ENCODE data around the gene UNK. TPM values are rescaled to one million over a fixed set of nuclear protein-coding genes. Genes with fewer than 3 reads are reported as not detected.

UNK gene
- total and polyA plus RNA-seq, 2 of the 13 experiments (the other 11 are each of a cell fraction or from before 2014, with no cell fraction given): 31.6 to 33.0 TPM

GRCh38 chr17:75843577-75844529, 59.2 kb downstream of the UNK start, which contains the start of gene UNC13D (continued):
- TF ChIP-seq ZNF281 (CRISPR knock-in tag; IDR thresholded peaks at IDR 0.05; ENCODE audit: borderline replicate concordance) (0 out of 2 replicates have a peak, but pooled peaks have one; percentile 4), CSRNP2 (CRISPR knock-in tag; conservative IDR thresholded peaks at IDR 0.05; ENCODE audit: low read depth) (no peak), ZNF724P (CRISPR knock-in tag; IDR thresholded peaks at IDR 0.05; ENCODE audit: borderline replicate concordance) (peak; percentile 88; the same call in 1 of the 2 replicates), KDM4B (CRISPR knock-in tag; IDR thresholded peaks at IDR 0.05) (0 out of 2 replicates have a peak, but pooled peaks have one; percentile 8), FOXO1 (CRISPR knock-in tag; IDR thresholded peaks at IDR 0.05) (peak; percentile 33; the same call in 1 of the 2 replicates), JARID2 (CRISPR knock-in tag; IDR thresholded peaks at IDR 0.05; ENCODE audit: insufficient replicate concordance) (no peak), IRF1 (CRISPR knock-in tag; IDR thresholded peaks at IDR 0.05; ENCODE audit: low read depth) (no peak), ETV5 (CRISPR knock-in tag; IDR thresholded peaks at IDR 0.05; ENCODE audit: borderline replicate concordance) (peak; percentile 74; the same call in 1 of the 2 replicates), HES4 (CRISPR knock-in tag; IDR thresholded peaks at IDR 0.05; ENCODE audit: borderline replicate concordance) (peak; percentile 13; the same call in 1 of the 2 replicates), ZNF772 (CRISPR knock-in tag; IDR thresholded peaks at IDR 0.05) (peak; percentile 44; the same call in 1 of the 2 replicates), ZFP90 (CRISPR knock-in tag; IDR thresholded peaks at IDR 0.05; ENCODE audit: borderline replicate concordance) (peak; percentile 24; the same call in 1 of the 2 replicates), TAF1 (CRISPR knock-in tag; IDR thresholded peaks at IDR 0.05) (peak; percentile 53; the same call in 1 of the 2 replicates), AGO2 (optimal IDR thresholded peaks at IDR 0.05; ENCODE audit: low read depth, low read length) (peak; percentile 51), ATAD3A (CRISPR knock-in tag; IDR thresholded peaks at IDR 0.05) (peak; percentile 45; the same call in 1 of the 2 replicates), SP2 (CRISPR knock-in tag; IDR thresholded peaks at IDR 0.05) (peak; percentile 41)
- TF ChIP-seq, protein P1, sequence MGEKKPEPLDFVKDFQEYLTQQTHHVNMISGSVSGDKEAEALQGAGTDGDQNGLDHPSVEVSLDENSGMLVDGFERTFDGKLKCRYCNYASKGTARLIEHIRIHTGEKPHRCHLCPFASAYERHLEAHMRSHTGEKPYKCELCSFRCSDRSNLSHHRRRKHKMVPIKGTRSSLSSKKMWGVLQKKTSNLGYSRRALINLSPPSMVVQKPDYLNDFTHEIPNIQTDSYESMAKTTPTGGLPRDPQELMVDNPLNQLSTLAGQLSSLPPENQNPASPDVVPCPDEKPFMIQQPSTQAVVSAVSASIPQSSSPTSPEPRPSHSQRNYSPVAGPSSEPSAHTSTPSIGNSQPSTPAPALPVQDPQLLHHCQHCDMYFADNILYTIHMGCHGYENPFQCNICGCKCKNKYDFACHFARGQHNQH (CRISPR knock-in tag; IDR thresholded peaks at IDR 0.05): no peak
- TF ChIP-seq, protein P2, sequence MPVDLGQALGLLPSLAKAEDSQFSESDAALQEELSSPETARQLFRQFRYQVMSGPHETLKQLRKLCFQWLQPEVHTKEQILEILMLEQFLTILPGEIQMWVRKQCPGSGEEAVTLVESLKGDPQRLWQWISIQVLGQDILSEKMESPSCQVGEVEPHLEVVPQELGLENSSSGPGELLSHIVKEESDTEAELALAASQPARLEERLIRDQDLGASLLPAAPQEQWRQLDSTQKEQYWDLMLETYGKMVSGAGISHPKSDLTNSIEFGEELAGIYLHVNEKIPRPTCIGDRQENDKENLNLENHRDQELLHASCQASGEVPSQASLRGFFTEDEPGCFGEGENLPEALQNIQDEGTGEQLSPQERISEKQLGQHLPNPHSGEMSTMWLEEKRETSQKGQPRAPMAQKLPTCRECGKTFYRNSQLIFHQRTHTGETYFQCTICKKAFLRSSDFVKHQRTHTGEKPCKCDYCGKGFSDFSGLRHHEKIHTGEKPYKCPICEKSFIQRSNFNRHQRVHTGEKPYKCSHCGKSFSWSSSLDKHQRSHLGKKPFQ (CRISPR knock-in tag; IDR thresholded peaks at IDR 0.05; ENCODE audit: insufficient replicate concordance): peak; percentile 68

All from HepG2 (cell line).